ENCODE data around the gene MSANTD7.

The MSANTD7 gene

DNA sequence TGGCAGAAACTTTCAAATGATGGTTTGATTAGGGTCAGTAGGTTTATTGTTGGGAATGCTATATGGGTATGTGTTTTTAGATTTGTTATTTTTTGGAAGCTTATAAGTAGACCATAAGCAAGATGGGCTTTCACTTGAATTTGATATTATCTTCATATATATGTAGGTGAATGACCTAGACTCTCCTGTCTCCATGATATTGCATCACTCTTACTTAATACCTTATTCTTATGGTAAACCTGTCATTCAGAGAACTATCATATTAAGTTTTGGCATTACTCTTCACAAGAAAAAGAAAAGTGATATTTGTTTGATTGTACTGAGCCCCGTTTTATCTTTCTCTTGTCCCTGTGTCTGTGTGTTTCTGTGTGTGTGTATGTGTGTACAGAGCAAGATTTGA, 17.3 kb downstream of the MSANTD7 start:
- H3K4me3 ChIP-seq (ENCODE audit: low read length): no peak overlapping the region
- TF ChIP-seq EZH2phosphoT487 (IDR thresholded peaks at IDR 0.05; ENCODE audit: borderline replicate concordance, low read length) (no peak), CTCF (IDR thresholded peaks at IDR 0.05; ENCODE audit: low read depth, low read length, poor library complexity, severe bottlenecking) (no peak)
- no peaks in the 10 kb centered on the region for H3K27me3 ChIP-seq (ENCODE audit: control insufficient read depth, low read length)
- no peaks in the 10 kb centered on the region for H4K20me1 ChIP-seq (ENCODE audit: control insufficient read depth, insufficient read depth, low read depth, low read length)
- no peaks in the 10 kb centered on the region for H3K79me2 ChIP-seq (ENCODE audit: control insufficient read depth, low read length)
- peaks cover 10% of the 10 kb centered on the region; the same call in 1 of the 2 replicates for H3F3A ChIP-seq (ENCODE audit: control insufficient read depth, insufficient read depth)
- H3K9me2 ChIP-seq (replicated peaks; ENCODE audit: control insufficient read depth, low read length): no peaks in the 10 kb centered on the region
- no peaks in the 10 kb centered on the region for H3K9me3 ChIP-seq (ENCODE audit: control insufficient read depth, insufficient read depth, low read length)
- H3K4me1 ChIP-seq (ENCODE audit: control insufficient read depth, low read length): peaks cover 17% of the 10 kb centered on the region
- peaks cover 86% of the 10 kb centered on the region for H3K36me3 ChIP-seq (ENCODE audit: control insufficient read depth, low read length)
- no peak overlapping the region for H3K4me2 ChIP-seq (ENCODE audit: low read length)
- no peak overlapping the region for H3K27ac ChIP-seq (ENCODE audit: low read depth, low read length)

DNA sequence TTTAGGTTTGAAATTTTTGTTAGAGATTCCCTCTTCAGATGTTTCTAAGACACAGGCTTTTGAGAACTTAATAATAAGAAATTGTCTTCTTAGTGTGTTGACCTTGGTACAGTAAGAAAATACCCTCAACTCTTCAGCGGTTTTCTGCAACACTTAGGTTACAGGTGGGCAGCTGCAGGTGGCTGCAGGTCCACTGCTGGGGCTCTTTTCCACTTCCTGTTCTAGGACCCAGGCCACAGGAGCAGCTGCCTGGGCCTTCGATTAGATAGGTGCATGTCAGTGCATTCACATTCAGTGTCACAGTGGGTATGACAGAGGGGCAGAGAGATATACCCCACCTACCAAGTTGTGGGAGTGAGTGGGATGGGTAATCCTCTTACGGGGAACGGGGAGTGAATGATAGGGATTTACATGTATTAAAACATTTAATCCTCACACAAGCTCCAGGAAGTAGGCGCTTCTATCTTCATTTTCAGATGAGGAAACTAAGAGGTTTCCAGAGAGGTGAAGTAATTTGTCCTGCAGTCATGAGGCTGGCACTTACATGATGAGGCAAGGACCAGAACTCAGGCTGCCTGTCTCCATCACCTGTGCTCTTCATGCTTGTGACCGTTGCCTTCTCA, 20.3 kb downstream of the MSANTD7 start:
- 0 out of 2 replicates have a peak, but pooled peaks cover 2% of the 10 kb centered on the region for H3F3A ChIP-seq (ENCODE audit: control insufficient read depth, insufficient read depth)

DNA sequence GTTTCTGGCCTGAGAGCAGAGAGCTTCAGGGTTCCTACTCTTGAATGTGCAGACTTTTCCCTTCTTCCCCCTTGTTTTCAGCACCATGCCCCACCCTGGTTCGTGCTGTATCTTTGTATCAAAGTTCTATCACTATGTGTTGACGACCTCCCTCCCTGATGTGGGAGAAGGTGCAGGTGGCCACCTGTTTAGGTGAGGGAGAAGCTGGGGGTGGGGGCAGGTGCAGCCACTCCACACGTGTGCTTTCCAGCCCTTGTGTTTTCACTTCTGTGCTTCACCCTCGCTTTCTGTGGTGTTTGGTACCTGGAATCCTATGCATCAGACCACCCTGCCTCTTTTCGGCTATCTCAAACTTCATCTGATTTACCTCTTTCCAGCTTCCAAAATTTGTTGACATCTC, 20.9 kb downstream of the MSANTD7 start:
- Histone ChIP-seq H3K9me3 (ENCODE audit: control insufficient read depth, insufficient read depth, low read length) (no peaks in the 10 kb centered on the region), H3K27ac (ENCODE audit: low read depth, low read length) (no peak overlapping the region), H3F3A (ENCODE audit: control insufficient read depth, insufficient read depth) (0 out of 2 replicates have a peak, but pooled peaks cover 2% of the 10 kb centered on the region), H3K9me2 (replicated peaks; ENCODE audit: control insufficient read depth, low read length) (no peaks in the 10 kb centered on the region), H3K79me2 (ENCODE audit: control insufficient read depth, low read length) (no peaks in the 10 kb centered on the region), H3K27me3 (ENCODE audit: control insufficient read depth, low read length) (no peaks in the 10 kb centered on the region), H3K36me3 (ENCODE audit: control insufficient read depth, low read length) (peaks cover 79% of the 10 kb centered on the region), H3K4me2 (ENCODE audit: low read length) (no peak overlapping the region), H3K4me1 (ENCODE audit: control insufficient read depth, low read length) (peaks cover 17% of the 10 kb centered on the region), H3K4me3 (ENCODE audit: low read length) (no peak overlapping the region), H4K20me1 (ENCODE audit: control insufficient read depth, insufficient read depth, low read depth, low read length) (no peaks in the 10 kb centered on the region)
- no peak for TF ChIP-seq EZH2phosphoT487 (IDR thresholded peaks at IDR 0.05; ENCODE audit: borderline replicate concordance, low read length)
- no peak for TF ChIP-seq CTCF (IDR thresholded peaks at IDR 0.05; ENCODE audit: low read depth, low read length, poor library complexity, severe bottlenecking)

More for the DNA sequence above, 20.3 kb downstream of the MSANTD7 start:
- Histone ChIP-seq H3K79me2 (ENCODE audit: control insufficient read depth, low read length) (no peaks in the 10 kb centered on the region), H3K4me3 (ENCODE audit: low read length) (no peak overlapping the region), H3K4me2 (ENCODE audit: low read length) (no peak overlapping the region), H3K9me3 (ENCODE audit: control insufficient read depth, insufficient read depth, low read length) (no peaks in the 10 kb centered on the region), H3K4me1 (ENCODE audit: control insufficient read depth, low read length) (peaks cover 17% of the 10 kb centered on the region), H3K27me3 (ENCODE audit: control insufficient read depth, low read length) (no peaks in the 10 kb centered on the region), H3K36me3 (ENCODE audit: control insufficient read depth, low read length) (peaks cover 76% of the 10 kb centered on the region), H3K9me2 (replicated peaks; ENCODE audit: control insufficient read depth, low read length) (no peaks in the 10 kb centered on the region), H4K20me1 (ENCODE audit: control insufficient read depth, insufficient read depth, low read depth, low read length) (no peaks in the 10 kb centered on the region), H3K27ac (ENCODE audit: low read depth, low read length) (no peak overlapping the region)
- TF ChIP-seq EZH2phosphoT487 (IDR thresholded peaks at IDR 0.05; ENCODE audit: borderline replicate concordance, low read length) (no peak), CTCF (IDR thresholded peaks at IDR 0.05; ENCODE audit: low read depth, low read length, poor library complexity, severe bottlenecking) (no peak)
